Measurements from ENCODE around the gene MLLT3. TPM values are rescaled to one million over a fixed set of nuclear protein-coding genes. Genes with fewer than 3 reads are reported as not detected.

Gene MLLT3
- total RNA-seq, 1 donor from 2014 or later: 37.3 TPM

- DNase-seq: peak; percentile 81
Measured at GRCh38 chr9:20476912-20477521, 145.3 kb downstream of the MLLT3 start.

DNA sequence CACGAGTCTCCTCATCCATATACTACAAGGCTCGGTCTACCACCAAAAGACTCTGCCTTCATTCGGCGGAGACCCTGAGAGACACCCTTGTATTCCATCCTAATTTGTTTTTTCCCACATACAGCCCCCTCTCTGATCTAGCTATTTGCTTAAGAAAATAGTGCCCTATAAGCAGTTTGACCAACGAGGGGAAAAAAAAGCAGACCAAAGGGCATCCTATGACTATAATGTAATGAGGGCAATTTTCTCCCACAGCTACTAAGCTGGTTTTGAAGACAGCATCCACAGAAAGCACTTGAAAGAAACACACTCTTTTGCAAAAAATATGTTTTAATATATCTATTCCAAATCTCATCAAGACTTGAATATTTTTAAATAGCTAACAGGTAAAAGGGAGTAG, 147.8 kb downstream of the MLLT3 start:
- DNase-seq: no peak

- DNase-seq: peak; percentile 56
Measured at GRCh38 chr9:20473515-20474013, 148.7 kb downstream of the MLLT3 start.

DNA sequence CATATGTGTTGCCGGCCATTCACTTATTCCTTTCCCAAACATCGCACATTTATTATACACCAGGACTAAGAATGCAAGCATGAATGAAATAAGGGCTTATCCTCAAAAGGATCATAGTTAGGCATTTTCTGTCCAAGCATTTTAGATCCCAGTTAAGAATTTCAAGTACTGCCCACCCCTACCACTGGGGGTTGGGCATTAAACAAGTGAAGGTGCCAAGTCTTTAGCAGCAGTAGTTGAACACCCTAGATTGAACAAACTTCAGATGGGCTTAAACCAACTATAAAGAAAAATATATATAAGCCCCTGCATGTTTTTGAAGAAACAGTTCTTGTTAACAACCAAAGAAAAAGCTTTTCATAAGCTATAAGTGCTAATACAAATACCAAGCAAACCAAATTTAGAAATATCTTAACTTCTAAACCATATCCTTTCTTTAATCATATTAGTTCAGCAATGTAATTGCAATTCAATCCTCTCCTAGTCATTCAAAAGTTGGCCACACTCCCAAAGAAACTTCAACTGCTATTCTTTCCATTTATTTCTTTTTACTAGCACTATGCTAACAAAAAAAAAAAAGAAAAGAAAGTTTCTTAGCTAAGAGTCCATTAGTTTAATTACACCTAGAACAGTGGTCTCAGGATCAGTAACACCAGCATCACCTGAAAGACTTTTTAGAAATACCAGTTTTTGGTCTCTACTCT, 149.8 kb downstream of the MLLT3 start:
- DNase-seq: peak; percentile 76

- no peak for DNase-seq
Measured at GRCh38 chr9:20466328-20467008, 155.8 kb downstream of the MLLT3 start.

GRCh38 chr9:20464242-20464641, 158.1 kb downstream of the MLLT3 start:
- no peak for DNase-seq

- DNase-seq: no peak
Measured at GRCh38 chr9:20463823-20464222, 158.5 kb downstream of the MLLT3 start.

DNA sequence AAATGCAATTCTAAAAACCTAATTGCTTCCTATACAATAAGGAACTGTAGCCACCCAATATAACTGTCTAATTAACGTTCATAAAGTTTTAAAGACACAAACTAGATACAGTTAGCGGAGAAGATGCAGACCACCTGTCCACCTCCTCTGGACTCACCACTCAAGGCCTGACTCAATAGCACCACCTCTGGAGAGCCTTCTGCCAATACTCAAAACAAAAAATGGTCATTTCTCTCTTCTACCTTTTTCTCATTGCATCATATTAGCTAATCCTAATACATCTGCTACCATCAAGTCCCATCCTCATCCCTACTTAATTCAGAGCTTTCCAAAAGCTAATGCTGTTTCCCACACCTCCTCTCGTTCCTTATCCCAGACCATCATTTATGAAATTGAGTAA, 159.9 kb downstream of the MLLT3 start:
- no peak for DNase-seq

DNA sequence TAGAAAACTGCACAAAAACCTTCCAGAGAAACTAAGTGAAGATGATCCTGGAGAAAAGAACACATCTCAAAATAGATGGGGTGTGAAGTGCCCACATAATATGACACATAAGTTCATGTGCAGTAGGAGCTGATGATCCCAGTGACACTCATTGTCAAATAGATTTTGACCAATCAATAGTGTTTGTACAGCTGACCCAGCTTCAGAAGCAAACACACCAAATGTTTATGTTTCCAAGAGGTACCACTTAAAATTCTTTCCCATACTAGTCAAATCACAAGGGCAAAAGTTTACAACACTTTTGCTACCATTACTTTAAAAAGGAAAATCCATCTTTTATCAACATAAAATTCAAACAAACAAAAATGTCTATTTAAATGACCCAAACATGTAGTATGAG, 175.0 kb downstream of the MLLT3 start:
- DNase-seq: no peak

- no peak for DNase-seq
Measured at GRCh38 chr9:20446248-20446647, 176.1 kb downstream of the MLLT3 start.

- DNase-seq: peak; percentile 92
Measured at GRCh38 chr9:20442461-20443319, 179.6 kb downstream of the MLLT3 start.

GRCh38 chr9:20441711-20442423, 180.4 kb downstream of the MLLT3 start:
- no peak for DNase-seq

DNA sequence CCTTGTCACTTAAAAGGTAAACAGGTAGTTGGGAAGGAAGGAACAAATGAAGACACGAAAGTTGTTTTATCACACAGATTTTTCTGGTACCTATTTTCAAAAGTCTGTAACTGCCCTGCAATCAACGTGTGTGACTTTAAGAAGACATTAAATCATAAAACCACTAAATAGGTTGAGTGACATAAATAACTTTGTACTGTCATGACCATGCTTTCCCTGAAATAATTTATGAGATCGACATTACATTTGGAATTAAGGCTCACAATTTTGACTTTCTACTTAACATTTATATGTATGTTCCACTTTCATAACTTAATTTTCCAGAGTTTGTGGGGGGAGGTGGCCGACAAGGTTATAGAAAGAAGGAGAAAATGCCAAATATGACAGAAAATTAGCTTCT, 181.1 kb downstream of the MLLT3 start:
- DNase-seq: no peak

DNA sequence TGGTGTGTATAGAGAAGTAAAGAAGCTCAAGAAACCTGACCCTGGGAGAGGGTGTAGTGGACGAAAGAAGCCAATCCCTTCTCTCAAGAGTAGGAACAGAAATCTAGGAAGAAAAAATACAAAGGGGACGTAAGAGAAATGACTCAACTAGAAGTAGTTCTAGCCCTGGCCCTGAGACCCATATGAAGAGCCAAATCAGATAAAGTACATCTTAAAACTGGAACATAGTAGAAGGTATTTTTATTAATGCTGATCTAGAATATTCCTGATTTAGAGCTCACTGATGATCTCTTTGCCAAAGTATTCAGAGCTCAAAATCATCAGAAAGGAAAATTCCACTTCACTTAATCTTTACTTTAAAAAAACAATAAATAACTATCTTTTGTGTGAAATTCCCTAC, 184.8 kb downstream of the MLLT3 start:
- DNase-seq: no peak

DNA sequence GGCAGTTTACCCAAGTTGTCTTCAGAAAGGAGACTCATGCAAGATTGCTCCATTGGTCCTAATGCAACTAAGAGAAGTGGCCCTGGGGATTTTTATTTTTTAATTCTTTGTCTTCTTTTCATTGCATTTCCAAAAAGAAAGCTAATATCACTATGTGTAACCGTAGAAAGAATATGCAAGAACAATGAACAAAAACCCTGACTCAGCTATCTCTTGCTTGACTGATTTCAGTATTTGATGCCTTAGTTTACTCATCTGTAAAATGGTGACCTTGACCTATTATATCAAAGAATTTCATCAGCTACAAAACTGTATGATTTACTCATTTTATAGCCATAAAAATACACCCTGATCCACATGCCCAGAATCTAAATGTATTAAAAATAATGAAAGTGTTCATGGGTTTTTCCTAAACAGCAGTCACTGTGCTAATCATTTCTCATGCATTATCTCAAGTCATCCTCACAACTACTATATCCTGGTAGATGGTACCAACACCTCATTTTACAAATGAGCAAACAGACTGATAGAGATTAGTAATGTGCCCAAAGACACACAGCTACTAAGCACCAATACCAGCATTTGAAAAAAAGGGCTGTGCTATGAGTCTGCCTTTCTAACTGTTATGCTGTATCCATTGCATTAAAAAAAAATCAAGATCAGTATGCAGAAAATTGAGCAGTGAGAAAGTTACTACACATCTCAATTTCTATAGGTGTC, 185.7 kb downstream of the MLLT3 start:
- DNase-seq: no peak

DNA sequence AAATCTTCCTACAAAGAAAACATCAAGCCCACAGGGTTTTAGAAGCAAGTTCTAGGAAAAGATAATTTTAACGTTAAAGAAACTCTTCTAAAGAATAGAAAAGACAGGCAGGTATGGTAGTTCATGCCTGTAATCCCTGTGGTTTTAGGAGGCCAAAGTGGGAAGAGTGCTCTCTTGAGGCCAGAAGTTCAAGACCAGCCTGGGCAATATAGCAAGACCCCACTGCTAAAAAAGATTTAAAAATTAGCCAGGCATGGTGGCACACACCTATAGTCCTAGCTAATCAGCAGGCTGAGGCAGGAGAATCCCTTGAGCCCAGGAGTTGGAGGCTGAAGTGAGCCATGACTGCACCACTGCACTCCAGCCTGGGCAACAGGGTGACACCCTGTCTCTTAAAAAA, 193.3 kb downstream of the MLLT3 start:
- no peak for DNase-seq

DNA sequence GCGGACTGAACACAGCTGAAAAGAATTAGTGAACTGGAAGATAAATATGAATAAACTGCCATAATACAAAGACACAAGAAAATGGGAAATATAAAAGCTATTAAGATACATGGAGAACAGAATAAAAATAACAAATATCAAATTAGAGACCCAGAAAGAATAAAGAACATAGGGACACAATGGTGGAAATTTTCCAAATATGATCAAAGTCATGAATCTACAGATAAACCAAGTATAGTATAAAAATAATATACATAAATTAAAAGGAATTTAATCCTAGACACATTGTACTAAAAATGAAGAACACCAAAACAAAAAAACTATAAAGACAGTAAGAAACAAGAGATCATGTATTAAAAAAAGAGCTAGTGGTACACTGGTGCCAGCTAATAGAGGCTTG, 194.9 kb downstream of the MLLT3 start:
- DNase-seq: no peak

DNA sequence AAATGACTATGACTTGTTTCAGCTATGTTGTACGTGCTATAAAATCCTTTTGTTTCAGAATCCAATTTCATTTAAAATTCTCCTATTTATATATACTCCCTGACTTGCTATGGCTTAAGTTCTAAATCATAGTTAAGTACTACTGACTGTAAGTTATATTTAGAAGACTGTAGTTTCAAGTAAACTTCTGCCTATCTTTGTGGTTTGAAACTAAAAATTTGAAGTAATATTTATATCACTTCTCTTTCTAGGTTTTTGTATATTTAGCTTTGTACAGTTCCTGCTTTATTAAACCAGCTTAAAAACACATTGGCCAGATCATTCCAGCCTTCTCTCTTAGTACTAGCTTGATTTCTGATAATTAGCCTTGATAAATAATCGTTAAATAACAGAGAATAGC, 196.3 kb downstream of the MLLT3 start:
- no peak for DNase-seq

DNA sequence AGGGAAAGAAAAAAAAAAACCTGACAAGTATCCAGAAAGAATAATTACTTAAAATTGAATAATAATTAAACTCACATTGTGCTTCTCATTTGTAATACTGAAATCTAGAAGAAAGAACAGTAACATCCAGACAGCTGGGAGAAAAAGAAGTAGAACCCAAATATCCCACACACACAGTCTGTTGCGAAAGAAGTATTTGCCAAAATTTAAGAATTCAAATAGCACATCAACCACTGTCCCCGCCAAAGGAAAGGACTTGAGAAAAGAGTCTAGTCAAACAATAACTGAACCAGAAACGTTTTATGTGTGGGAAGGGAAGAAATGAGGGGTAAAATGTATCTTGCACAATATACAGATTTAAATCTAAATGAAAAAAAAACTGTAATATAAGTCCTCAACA, 202.8 kb downstream of the MLLT3 start:
- DNase-seq: no peak

DNA sequence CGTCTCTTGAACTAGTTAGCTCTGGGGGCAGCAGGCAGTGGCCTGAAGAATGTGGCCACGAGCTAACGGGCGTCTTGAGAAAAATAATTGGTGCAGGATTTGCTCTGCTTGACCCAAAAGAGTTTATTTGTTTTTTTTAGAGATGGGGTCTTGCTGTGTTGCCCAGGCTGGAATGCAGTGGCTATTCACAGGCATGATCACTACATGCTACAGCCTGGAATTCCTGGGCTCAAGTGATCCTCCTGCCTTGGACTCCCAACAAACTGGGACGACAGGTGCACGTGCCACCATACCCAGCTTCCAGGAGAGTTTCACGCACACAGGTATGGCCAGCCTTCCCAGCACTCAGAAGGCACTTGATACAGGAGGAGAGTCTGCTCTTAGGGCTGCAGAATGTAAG, 203.8 kb downstream of the MLLT3 start:
- no peak for DNase-seq
